ENCODE results near the gene PRKAA2.

- TF ChIP-seq EZH2 (IDR thresholded peaks at IDR 0.05; ENCODE audit: borderline replicate concordance, control insufficient read depth, low read depth, low read length) (no peak), CTCF (IDR thresholded peaks at IDR 0.05 in 2 of 3, conservative IDR thresholded peaks at IDR 0.05 in 1 of 3; ENCODE audit: control insufficient read depth in 2 of 3, extremely low read depth in 1 of 3, insufficient read depth in 1 of 3, low read depth in 3 of 3, low read length in 3 of 3) (no peak), BRCA1 (IDR thresholded peaks at IDR 0.05; ENCODE audit: low read depth, low read length) (no peak), SP1 (IDR thresholded peaks at IDR 0.05; ENCODE audit: low read depth, low read length) (no peak), NFYA (IDR thresholded peaks at IDR 0.05; ENCODE audit: borderline replicate concordance, low read depth, low read length) (no peak), YBX1 (IDR thresholded peaks at IDR 0.05) (no peak)
These were observed 11.0 kb downstream of the PRKAA2 start for GRCh38 chr1:56655991-56656613.

All from GM12878 (cell line).